Esophagus squamous epithelium (tissue), 4 donors: ENCODE measurements around the gene PRKCB.

ENCODE experiments used
- POLR2A ChIP-seq, 4 donors: fragments of 450-650 bp; IDR thresholded peaks; one replicate each; pipeline ENCODE4 v1.6.1; 2017; ENCODE audit warnings: antibody characterized with exemption in 4 of 4, mild to moderate bottlenecking in 4 of 4, moderate library complexity in 3 of 4
- TF ChIP-seq, protein P1 (sequence below), 6 experiments: fragments of 450-650 bp in 4 of 6; fragments of 200-600 bp in 2 of 6; sonication (generic) in 2 of 6; IDR thresholded peaks; one replicate each; pipeline ENCODE4 v1.5.1; 2016 to 2019; ENCODE audit warnings: antibody characterized with exemption in 6 of 6, mild to moderate bottlenecking in 4 of 6, moderate library complexity in 4 of 6

DNA sequence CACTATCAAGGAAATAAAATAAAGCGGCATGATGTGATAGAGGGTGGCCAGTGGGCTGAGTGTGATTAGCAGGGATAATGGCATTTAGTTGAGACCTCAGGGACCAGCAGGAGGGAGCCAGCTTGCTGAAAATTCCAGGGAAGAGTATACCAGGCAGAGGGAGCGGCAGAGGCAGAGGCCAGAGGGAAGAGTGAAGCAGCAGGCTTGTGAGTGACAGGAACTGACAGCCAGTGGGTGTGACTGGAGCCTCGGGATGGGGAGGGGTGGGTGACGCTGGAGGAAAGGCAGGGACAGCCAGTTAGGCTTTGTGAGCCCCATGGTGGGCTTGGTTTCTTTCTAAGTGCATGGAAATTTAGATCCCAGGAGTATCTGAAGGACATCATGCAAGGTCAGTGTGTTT, 210.7 kb downstream of the PRKCB start:
- TF ChIP-seq, protein P1, sequence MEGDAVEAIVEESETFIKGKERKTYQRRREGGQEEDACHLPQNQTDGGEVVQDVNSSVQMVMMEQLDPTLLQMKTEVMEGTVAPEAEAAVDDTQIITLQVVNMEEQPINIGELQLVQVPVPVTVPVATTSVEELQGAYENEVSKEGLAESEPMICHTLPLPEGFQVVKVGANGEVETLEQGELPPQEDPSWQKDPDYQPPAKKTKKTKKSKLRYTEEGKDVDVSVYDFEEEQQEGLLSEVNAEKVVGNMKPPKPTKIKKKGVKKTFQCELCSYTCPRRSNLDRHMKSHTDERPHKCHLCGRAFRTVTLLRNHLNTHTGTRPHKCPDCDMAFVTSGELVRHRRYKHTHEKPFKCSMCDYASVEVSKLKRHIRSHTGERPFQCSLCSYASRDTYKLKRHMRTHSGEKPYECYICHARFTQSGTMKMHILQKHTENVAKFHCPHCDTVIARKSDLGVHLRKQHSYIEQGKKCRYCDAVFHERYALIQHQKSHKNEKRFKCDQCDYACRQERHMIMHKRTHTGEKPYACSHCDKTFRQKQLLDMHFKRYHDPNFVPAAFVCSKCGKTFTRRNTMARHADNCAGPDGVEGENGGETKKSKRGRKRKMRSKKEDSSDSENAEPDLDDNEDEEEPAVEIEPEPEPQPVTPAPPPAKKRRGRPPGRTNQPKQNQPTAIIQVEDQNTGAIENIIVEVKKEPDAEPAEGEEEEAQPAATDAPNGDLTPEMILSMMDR (IDR thresholded peaks at IDR 0.05), result no peak
- TF ChIP-seq POLR2A (IDR thresholded peaks at IDR 0.05), result no peak
